Activated naive CD4-positive, alpha-beta T cell treated with anti-CD3 and anti-CD28 coated beads, Interleukin-2, amount 10 ng/mL, durations not matched to agents 7 days and 5 days (primary cell): ENCODE measurements around the gene SULT1C2.
"Not testable (repeated sequence)": the region's sequence is repeated elsewhere in the genome, so short reads cannot be mapped to it uniquely, and the experiment has no call there.

Experiments used
- CTCF ChIA-PET: fragments of 350-600 bp; sonication (Branson Sonifier 250); formaldehyde crosslinking; loops from one replicate; lab custom pipeline; 2021; ENCODE audit warnings: antibody characterized with exemption; lab: Charles Lee
- DNase-seq: peaks from one replicate; pipeline ENCODE4 v3.0.0-alpha.2; 2020
- H3K27ac Mint-ChIP-seq: one replicate; pipeline ENCODE4 v1.8.0; 2021; ENCODE audit warnings: mild to moderate bottlenecking, moderate library complexity, mixed read lengths
- H3K27me3 Mint-ChIP-seq: one replicate; pipeline ENCODE4 v1.8.0; 2021; ENCODE audit warnings: mild to moderate bottlenecking, mixed read lengths
- H3K36me3 Mint-ChIP-seq: one replicate; pipeline ENCODE4 v1.8.0; 2021; ENCODE audit warnings: mixed read lengths
- H3K4me1 Mint-ChIP-seq: one replicate; pipeline ENCODE4 v1.8.0; 2021; ENCODE audit warnings: mixed read lengths
- H3K4me3 Mint-ChIP-seq: one replicate; pipeline ENCODE4 v1.8.0; 2021; ENCODE audit warnings: mild to moderate bottlenecking, moderate library complexity, mixed read lengths
- H3K9me3 Mint-ChIP-seq: one replicate; pipeline ENCODE4 v1.8.0; 2021; ENCODE audit warnings: mixed read lengths

SULT1C2 gene

GRCh38 chr2:108348816-108349570 lies 60.3 kb downstream of the SULT1C2 start:
- Mint-ChIP-seq H3K27ac (no peak overlapping the region), H3K27me3 (peaks cover 28% of the 10 kb centered on the region), H3K4me1 (no peaks in the 10 kb centered on the region), H3K9me3 (no peaks in the 10 kb centered on the region), H3K4me3 (no peak overlapping the region), H3K36me3 (no peaks in the 10 kb centered on the region)
- CTCF ChIA-PET, result interaction anchor here (0.9 kb wide), 1 partner anchor 235 kb away, joined by 3 read pairs; no protein-coding TSS in a partner anchor
- no peak for DNase-seq

DNA sequence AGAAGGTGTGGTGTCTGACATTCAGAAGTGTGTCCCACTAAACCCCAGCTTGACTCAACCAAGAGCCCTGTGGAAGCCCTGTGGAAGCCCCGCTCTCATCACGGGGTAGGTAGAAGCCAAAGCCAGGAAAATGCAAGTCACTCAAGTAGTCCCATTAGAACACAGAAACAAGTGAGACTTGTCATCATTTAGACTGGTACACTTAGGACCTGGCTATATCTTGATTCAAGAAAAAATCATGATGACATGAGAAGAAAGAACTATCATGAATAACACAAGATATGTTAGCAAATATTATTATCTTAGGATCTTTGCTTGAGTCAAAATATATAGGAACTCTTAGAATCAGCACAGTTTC lies 60.9 kb downstream of the SULT1C2 start:
- CTCF ChIA-PET, result no interaction called here
- no peaks in the 10 kb centered on the region for H3K4me1 Mint-ChIP-seq
- H3K27me3 Mint-ChIP-seq, result peaks cover 28% of the 10 kb centered on the region
- no peaks in the 10 kb centered on the region for H3K9me3 Mint-ChIP-seq
- no peak for DNase-seq
- no peak overlapping the region for H3K27ac Mint-ChIP-seq
- no peak overlapping the region for H3K4me3 Mint-ChIP-seq
- H3K36me3 Mint-ChIP-seq, result no peaks in the 10 kb centered on the region

GRCh38 chr2:108351889-108352288 lies 63.2 kb downstream of the SULT1C2 start:
- peaks cover 24% of the 10 kb centered on the region for H3K27me3 Mint-ChIP-seq
- H3K27ac Mint-ChIP-seq, result no peak overlapping the region
- H3K9me3 Mint-ChIP-seq, result no peaks in the 10 kb centered on the region
- no peak for DNase-seq
- H3K4me1 Mint-ChIP-seq, result no peaks in the 10 kb centered on the region
- CTCF ChIA-PET, result interaction anchor here (1.3 kb wide), 1 partner anchor 233 kb away, joined by 5 read pairs; no protein-coding TSS in a partner anchor
- H3K4me3 Mint-ChIP-seq, result no peak overlapping the region
- H3K36me3 Mint-ChIP-seq, result no peaks in the 10 kb centered on the region

DNA sequence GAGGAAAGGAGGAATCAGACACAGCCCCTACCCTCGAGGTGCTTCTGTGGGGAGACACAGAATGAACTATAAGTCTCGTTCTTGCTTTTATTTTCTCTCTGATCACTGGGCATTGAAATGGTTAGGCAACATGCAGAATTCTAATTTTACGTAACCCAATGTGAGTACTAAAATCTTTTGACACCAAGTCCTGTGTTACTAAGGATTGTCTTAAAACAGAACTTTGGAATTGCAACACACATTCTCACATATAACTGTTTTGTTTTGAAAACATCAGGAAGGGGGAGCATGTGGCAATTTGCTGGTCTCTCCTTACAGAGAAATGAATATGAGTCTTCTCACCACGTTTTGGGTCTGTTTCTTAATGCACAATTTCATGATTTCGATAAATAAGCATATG lies 65.4 kb downstream of the SULT1C2 start:
- CTCF ChIA-PET, result no interaction called here
- H3K4me3 Mint-ChIP-seq, result no peak overlapping the region
- no peak overlapping the region for H3K27ac Mint-ChIP-seq
- DNase-seq, result no peak
- H3K36me3 Mint-ChIP-seq, result no peaks in the 10 kb centered on the region
- peaks cover 19% of the 10 kb centered on the region for H3K27me3 Mint-ChIP-seq
- H3K9me3 Mint-ChIP-seq, result no peaks in the 10 kb centered on the region
- H3K4me1 Mint-ChIP-seq, result no peaks in the 10 kb centered on the region

- Mint-ChIP-seq H3K9me3 (no peaks in the 10 kb centered on the region), H3K27me3 (peaks cover 20% of the 10 kb centered on the region), H3K27ac (no peak overlapping the region), H3K4me1 (no peaks in the 10 kb centered on the region), H3K36me3 (no peaks in the 10 kb centered on the region), H3K4me3 (no peak overlapping the region)
- DNase-seq, result no peak
- CTCF ChIA-PET, result no interaction called here
These were observed 67.4 kb downstream of the SULT1C2 start for GRCh38 chr2:108355906-108356734.

DNA sequence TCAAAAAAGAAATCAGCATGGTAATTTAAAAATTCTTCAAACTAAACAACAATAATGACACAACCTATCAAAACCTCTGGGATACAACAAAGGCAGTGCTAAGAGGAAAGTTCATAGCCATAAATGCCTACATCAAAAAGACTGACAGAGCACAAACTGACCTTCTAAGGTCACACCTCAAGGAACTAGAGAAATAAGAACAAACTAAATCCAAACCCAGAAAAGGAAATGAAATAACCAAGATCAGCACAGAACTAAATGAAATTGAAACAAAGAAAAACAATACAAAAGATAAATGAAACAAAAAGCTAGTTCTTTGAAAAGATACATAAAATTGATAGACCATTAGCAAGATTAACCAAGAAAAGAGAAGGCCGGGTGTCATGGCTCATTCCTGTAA lies 70.6 kb downstream of the SULT1C2 start:
- CTCF ChIA-PET, DNase-seq, H3K4me3 Mint-ChIP-seq, H3K9me3 Mint-ChIP-seq, H3K27ac Mint-ChIP-seq, H3K4me1 Mint-ChIP-seq, H3K36me3 Mint-ChIP-seq: not testable (repeated sequence)
- H3K27me3 Mint-ChIP-seq, result peaks cover 18% of the 10 kb centered on the region
